GM13976 (cell line): ENCODE measurements around the gene CRYBA2.
A peak's percentile ranks its signal among the peaks of the same experiment; 100 is the strongest.

Experiments
- DNase-seq: peaks from one replicate; pipeline ENCODE4 v3.0.0; 2012; ENCODE audit warnings: low spot score
- in situ Hi-C: fragments of 300-500 bp; cut with MboI; formaldehyde crosslinking; loops from one replicate; pipeline ENCODE4 v1.12.0; 2022; ENCODE audit warnings: low sequenced_read_pairs, mixed read lengths, inconsistent platforms; ENCODE audit not compliant: unreplicated experiment
- TF ChIP-seq, protein P1 (sequence below): IDR thresholded peaks from 2 replicates; pipeline ENCODE4 v1.5.1; 2012; ENCODE audit warnings: borderline replicate concordance, mild to moderate bottlenecking; ENCODE audit not compliant: insufficient read depth; ENCODE audit errors: extremely low read depth, missing control alignments, control extremely low read depth

The CRYBA2 gene, protein sequence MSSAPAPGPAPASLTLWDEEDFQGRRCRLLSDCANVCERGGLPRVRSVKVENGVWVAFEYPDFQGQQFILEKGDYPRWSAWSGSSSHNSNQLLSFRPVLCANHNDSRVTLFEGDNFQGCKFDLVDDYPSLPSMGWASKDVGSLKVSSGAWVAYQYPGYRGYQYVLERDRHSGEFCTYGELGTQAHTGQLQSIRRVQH

DNA sequence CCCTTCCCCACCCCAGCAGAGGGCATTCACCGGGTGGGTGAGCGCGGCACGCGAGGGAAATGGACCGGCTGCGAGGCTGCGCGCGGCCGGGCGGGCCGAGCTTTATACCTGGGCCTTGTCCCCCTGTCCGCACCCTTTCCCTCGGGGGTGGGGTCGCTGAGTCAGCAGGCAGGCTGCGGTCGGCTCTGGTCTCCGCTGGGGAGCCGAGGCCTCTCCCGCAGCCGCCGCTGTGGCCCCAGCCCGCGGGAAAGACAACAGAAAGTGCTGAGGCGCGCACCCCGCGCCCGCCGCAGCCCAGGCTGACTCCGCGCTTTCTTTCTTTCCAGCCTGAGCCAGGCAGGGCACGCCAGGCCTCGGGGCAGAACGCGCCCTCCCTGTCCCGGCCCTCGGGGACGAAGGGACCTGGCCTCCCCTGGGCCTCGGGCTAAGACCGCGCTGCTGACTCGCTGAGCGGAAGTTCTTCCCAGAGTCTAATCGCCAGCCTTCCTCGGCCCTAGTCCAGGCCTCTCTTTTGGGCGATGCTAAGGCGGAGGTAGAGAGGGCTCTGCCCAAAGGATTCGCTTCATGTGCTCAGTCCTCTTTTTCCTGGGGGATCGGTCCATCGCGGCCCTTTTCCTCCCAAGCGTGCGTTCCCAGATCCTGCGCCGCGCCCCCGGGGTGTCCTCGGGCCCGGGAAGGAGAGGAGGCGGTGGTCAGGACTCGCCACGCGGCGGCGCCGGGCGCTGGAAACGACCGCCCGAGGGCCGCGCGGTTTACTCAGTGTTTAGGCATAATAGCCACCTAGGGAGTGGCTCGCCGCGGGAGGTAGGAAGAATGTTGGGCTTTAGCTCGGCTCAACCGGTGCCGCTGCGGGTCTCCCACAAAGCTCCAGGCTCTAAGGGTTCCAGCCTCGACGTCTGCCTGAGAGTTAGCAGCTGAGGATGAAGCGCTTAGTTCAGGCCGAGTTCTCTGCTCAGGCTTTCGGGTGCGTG, at the start of gene CRYBA2:
TSS of gene CRYBA2 (minus strand) at position 78 of the 971 bp plus-strand sequence. CDS start 246 bp downstream, outside the sequence.
- no peak for DNase-seq
- in situ Hi-C loops: no loop called here
- TF ChIP-seq, protein P1, sequence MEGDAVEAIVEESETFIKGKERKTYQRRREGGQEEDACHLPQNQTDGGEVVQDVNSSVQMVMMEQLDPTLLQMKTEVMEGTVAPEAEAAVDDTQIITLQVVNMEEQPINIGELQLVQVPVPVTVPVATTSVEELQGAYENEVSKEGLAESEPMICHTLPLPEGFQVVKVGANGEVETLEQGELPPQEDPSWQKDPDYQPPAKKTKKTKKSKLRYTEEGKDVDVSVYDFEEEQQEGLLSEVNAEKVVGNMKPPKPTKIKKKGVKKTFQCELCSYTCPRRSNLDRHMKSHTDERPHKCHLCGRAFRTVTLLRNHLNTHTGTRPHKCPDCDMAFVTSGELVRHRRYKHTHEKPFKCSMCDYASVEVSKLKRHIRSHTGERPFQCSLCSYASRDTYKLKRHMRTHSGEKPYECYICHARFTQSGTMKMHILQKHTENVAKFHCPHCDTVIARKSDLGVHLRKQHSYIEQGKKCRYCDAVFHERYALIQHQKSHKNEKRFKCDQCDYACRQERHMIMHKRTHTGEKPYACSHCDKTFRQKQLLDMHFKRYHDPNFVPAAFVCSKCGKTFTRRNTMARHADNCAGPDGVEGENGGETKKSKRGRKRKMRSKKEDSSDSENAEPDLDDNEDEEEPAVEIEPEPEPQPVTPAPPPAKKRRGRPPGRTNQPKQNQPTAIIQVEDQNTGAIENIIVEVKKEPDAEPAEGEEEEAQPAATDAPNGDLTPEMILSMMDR: peak; percentile 0

DNA sequence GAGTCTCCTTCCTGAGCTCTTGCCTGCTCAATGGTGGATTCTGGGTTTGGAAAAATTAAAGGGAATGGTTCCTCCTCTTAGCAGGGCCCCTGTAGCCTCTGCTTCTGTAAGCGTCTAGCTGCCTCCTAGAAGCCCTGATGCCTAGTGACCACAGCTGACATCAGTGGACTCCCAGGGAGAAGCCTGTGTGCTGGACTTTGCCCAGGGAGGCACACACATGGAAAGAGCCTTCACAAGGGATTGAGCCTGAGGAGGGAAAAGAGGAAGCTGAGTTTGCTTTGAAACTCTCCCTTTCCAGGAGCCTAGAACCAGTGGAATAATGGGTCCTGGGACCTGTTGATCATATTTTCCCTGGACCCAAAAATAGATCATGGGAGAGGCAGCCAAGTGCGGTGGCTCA, 49.5 kb upstream of the CRYBA2 start:
- in situ Hi-C loops: loop anchor here (25.0 kb wide), 1 partner anchor 270 kb away; the partner anchor contains the start of gene PTPRN
- TF ChIP-seq, protein P1: no peak
- DNase-seq: no peak

DNA sequence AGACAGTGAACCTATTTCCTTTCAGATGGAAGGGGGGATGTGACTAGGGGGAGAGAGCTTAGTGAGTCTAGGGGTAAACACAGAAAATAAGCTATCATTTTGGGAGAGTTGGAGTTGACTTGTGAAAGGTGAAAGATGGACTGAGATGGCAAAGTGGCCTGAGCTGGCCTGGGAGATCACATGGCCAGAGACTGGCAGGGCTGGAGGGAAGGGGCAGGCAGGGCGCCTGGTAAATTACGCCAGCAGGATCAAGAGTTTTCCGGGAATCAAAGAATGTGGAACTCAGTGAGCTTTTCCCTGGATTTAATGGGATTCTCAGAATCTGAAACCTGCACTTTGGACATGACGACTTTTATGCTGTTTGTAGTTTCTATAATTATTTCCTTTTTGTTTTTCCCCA, 48.9 kb upstream of the CRYBA2 start:
- in situ Hi-C loops: loop anchor here (25.0 kb wide), 1 partner anchor 270 kb away; the partner anchor contains the start of gene PTPRN
- TF ChIP-seq, protein P1: no peak
- DNase-seq: no peak

DNA sequence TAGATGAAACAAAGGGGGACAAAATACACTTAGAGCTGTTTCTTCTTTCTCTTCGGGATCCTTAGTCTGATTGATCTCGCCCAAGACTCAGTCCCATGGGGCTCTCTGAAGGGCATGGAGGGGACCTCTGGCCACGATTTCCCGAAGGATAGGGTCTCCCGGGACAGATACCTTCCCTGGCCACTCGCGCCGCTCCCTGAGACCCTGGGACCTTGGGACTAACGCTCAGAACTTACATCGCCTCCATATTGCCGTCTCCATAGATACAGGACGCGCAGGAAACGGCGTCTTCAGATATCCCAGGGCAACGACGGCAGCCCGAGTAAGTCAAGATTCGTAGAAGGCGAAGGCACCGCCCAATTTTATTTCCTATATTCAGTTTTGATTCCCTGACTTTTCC, 48.0 kb upstream of the CRYBA2 start, which contains the start of gene CFAP65:
TSS of gene CFAP65 (minus strand) at position 265 of the 400 bp plus-strand sequence. CDS start 2,468 bp downstream, outside the sequence.
- DNase-seq: no peak
- in situ Hi-C loops: loop anchor here (25.0 kb wide), 1 partner anchor 271 kb away; the partner anchor contains the start of gene PTPRN
- TF ChIP-seq, protein P1: no peak

DNA sequence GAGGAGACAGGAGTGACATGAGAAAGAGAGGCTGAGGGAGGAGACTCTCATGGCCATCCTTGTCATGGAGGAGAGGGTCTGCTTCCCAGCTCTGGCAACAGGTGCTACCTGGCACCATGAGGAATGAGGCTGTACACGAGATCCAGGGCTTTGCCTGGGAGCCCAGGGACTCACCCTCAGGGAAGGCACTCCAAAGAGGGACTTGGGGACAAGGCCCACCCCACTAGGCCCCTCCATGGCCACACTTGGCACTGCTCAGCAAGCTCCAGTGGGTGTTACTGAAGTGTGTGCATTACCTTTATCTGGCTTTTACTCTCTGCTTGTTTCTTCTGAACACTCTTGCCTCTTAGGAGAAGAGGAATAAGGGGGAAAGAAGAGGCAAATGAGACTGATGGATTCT, 45.4 kb upstream of the CRYBA2 start:
- in situ Hi-C loops: loop anchor here (25.0 kb wide), 1 partner anchor 274 kb away; the partner anchor contains the start of gene PTPRN
- TF ChIP-seq, protein P1: no peak
- DNase-seq: no peak

DNA sequence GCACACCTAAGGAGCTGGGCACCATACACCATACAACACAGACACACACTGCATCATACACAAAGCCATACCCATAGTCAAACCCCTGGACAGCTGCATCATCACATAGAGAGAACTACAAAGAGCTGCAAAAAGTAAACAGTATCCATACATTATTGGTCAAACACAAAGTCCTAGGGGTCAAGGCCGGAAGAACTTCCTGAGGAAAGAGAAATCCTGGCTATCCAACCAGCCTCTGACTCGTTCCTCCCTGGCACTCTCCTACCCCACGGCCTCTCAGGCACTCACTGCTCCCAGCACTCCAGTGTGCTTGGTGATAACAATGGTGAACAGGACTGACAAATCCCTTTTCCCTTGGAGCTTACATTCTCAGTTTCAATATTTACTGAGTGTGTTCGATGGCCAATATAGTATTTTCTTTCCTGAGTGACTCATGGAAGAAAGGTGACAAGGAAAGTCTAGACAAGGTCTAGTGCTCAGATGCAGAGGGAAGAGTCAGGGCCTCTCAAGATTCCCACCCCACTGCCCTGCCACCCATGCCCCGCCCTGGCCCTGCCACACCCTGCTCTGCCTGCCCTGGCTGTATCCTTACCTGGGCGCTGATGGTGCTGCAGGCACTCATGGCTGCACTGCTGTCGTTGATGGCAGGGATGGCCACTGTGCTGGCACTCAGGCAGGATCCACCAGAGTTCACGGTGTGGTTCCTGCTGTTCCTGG, 44.7 kb upstream of the CRYBA2 start:
- in situ Hi-C loops: loop anchor here (25.0 kb wide), 1 partner anchor 274 kb away; the partner anchor contains the start of gene PTPRN
- TF ChIP-seq, protein P1: no peak
- DNase-seq: no peak
